HG02840 (cell line): Measurements from ENCODE around the gene ADARB1.

Experiments used
- ATAC-seq: cut with Tn5 transposase; IDR thresholded peaks from one replicate; pipeline ENCODE4 v1.9.1; 2021; ENCODE audit warnings: mild to moderate bottlenecking, moderate library complexity, moderate number of reproducible peaks; ENCODE audit not compliant: unreplicated experiment, low FRiP score

ADARB1 gene

GRCh38 chr21:45112371-45112770 lies 38.0 kb downstream of the ADARB1 start:
- no peak for ATAC-seq

DNA sequence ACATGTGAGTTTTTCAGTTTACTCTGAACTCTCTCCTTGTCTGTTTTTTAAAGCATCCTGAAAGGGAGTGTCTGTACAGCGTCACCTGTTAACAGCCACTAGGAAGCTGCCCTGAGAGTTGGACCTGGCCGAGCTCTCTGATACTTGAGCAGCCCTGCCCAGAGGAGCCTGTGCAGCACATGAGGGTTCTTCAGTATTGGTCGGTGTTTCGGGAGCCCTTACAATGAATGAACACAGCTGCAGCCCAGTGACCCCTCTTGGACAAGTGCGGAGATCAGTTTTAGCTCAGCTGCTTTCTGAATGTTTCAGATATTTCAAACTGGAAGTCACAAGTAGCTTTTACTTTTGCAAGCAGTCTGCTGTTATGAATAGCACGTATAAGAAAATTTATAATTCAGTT lies 39.2 kb downstream of the ADARB1 start:
- ATAC-seq, result no peak

- no peak for ATAC-seq
Measured at GRCh38 chr21:45114072-45114471, 39.7 kb downstream of the ADARB1 start.

- ATAC-seq, result no peak
Measured at GRCh38 chr21:45114475-45114874, 40.1 kb downstream of the ADARB1 start.

DNA sequence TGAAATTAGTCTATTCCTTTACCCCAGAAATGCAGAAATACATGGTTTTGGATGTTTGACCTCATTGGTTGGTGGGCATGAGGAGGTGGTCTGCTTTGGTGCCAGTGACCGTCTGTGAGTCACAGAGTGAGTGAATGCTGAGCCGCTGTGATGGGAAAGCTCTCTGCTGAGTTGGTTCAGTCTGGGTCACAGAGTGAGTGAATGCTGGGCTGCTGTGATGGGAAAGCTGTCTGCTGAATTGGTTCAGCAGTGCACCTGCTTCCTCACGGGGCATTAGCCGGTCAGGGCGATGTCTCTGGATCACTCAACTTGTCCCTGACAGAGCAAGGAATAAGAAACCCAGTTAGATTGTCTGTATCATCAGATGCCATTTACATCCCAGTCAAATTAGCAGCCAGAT lies 40.8 kb downstream of the ADARB1 start:
- no peak for ATAC-seq

GRCh38 chr21:45116066-45116465 lies 41.7 kb downstream of the ADARB1 start:
- ATAC-seq, result no peak

DNA sequence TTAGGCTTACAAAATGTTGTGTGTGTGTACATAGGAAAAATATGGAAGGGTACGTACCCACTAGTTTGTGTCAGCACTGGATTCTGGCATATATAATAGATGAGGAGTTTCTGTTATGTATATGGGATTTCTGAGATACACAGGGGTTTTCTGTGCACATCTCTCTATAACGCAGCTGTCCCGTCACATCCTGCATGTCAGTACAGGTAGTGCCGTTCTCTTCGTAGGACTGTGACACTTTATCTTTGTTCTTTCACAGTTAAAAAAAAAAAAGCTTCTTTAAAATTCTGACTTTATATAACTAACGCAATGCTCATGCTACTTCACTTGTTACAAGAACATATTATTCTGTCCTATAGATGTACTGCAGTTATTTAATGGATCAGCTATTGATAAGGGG lies 42.9 kb downstream of the ADARB1 start:
- no peak for ATAC-seq

DNA sequence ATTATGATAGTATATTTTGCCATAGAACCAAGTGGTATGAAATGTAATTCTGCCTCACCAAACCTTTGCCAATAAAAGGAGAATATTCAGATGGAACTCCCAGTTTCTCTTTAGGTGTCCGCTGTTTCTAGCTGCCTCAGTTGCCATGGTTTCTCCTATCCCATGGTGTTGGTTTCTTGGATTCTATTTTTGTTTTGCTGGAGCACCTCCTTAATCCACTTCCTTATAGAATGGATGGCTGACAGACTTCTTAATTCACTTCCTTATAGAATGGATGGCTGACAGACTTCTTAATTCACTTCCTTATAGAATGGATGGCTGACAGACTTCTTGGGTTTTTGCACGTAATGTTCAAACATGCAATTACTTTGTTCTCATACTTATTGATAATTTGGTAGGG lies 43.7 kb downstream of the ADARB1 start:
- no peak for ATAC-seq

DNA sequence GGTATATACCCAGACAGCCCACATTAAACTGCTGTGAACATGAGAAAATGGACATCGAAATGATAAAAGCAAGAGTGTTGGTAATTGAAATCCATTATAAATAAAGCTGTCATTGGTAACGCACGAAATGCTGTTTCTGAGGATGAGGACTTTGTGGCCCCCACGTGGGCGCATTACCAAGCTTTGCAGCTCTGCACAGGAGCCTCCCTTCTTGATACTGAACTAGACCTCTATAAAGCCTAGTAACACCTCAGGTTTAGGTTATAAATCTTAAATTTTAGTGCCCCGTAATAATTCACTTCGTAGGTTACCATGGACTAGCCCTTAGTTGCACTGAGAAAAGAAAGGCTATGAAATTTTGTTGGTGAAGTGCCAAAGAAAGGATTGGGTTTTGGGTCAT lies 45.4 kb downstream of the ADARB1 start:
- no peak for ATAC-seq

DNA sequence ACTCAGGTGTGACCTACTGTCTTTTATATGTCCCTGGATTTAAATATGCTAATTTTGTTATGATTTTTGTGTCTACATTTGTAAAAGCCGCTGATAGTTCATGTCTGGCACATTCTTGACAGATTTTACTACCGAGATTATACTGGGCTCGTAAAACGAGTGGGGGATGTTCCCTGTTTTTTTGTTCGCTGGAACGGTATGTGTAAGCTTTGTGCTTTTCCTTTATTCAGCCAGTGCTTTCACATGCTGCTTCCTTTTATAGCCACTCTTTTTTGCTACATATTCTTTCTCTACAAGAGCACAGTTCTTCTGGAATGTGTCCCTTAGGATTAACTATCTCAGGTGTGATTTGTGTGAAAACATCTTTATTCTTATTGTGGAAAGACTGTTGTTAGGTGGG lies 46.6 kb downstream of the ADARB1 start:
- ATAC-seq, result no peak

- no peak for ATAC-seq
Measured at GRCh38 chr21:45122030-45122429, 47.6 kb downstream of the ADARB1 start.

DNA sequence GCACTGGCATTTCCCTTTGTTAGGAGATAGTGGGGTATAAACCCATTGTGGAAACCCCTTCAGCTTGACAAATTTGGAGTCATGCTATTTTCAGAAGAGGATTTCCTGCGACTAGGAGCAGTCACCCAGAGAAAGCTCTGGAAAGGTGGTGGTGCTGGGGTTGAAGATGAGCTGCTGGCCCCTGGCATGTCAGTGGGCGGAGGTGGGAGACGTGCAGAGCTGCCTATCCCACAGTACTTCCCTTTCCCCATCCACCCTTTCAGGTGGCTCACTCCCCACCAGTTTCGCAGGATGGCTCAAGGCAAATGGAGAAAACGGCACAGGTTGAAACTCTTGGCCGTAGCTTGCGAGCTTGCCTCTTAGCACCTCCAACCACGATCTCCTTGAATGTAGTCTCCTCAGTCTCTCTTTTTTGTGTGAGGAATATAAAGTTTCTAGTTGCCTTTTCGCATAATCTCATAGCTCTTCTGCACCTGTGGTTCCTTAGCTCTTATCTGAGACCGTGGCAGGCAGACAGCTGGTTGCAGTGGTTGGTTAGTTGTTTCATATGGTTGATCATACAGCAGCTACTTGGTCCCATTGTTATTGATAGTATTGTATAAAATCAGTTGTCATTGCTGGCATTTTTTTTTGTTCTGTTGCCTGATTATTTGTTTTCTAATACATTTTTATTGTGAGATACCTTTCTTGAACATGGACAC lies 48.2 kb downstream of the ADARB1 start:
- no peak for ATAC-seq

DNA sequence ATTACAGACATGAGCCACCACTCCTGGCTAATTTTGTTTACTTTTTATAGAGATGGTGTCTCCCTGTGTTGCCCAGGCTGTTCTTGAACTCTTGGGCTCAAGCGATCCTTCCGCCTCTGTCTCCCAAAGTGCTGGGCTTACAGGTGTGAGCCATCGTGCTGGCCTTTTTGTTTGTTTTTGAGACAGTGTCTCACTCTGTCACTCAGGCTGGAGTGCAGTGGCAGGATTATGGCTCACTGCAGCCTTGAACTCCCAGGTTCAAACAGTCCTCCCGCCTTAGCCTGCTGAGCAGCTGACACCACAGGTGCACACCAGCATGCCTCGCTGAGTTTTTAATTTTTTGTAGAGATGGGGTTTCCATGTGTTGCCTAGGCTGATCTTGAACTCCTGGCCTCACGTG lies 49.1 kb downstream of the ADARB1 start:
- no peak for ATAC-seq

DNA sequence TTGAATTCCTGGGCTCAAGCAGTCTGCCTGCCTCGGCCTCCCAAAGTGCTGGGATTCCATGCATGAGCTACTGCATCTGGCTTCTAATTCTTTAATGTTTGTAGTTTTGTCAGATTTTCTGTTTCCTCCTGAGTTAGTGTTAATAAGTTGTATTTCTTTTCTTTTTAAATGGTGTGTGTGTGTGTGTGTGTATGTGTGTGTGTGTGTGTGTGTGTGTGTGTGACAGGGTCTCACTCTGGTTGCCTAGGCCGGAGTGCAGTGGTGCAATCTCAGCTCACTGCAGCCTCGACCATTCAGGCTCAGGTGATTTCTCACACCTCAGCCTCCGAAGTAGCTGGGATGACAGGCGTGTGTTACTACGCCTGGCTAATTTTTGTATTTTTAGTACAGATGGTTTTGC lies 50.2 kb downstream of the ADARB1 start:
- ATAC-seq, result no peak

DNA sequence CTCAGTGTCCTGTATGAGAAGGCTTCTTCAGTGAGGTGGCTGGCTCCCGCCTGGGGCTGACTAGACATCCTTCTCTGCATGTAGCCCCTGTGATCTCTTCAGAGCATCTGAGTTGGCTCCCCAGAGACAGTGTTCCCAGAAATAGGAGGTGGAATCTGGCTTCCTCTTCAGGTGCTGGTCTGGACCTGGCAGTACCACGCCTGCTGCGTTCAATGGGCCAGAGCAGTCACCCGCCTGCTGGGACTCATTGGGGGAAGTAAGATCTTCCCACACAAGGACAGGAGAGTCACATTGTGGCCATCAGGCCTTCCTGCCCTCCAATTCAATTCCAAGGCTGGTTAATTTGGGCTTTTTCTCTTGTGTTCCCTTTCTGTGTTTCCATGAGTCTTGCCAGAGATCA lies 51.0 kb downstream of the ADARB1 start:
- no peak for ATAC-seq

- ATAC-seq, result no peak
Measured at GRCh38 chr21:45126204-45126626, 51.8 kb downstream of the ADARB1 start.

- no peak for ATAC-seq
Measured at GRCh38 chr21:45126983-45127382, 52.6 kb downstream of the ADARB1 start.

DNA sequence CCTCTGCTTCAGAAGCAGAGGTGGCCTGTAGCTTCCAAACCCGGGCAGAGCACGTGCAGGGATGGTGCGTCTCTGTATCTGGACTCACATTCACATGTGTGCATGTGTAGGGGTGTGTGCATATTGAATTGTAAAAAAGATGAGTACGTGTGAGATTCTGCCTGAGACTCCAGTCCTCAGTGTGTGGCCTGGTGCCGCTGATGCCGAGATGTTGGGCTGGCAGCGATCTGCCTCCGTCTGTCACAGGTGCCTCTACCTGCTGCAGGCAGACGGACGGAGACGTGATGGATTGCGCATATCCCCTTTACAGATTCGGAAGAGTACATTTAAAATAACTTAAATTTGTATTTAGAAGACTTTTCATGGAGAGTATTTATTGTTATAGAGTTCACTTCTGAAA lies 53.6 kb downstream of the ADARB1 start:
- no peak for ATAC-seq

DNA sequence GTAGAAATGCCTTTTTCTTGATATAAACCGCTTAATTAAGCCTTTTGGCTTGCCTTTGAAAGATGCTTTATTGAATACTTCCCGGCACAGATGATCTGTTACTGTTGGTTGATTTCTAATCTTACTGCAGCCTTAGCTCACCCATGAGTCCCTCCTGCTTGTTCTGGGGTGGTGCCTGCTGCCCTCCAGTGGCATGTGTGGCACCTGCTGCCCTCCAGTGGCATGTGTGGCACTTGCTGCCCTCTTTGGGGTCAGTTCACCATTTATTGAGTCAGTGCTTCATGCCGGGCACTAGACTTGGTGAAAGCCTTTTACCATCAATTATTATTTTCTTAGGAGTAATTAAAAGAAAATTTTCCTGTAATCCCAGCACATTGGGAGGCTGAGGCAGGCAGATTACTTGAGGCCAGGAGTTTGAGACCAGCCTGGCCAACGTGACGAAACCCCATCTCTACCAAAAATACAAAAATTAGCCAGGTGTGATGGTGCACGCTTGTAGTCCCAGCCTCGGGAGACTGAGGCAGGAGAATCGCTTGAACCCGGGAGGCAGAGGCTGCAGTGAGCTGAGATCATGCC lies 54.3 kb downstream of the ADARB1 start:
- ATAC-seq, result no peak

- ATAC-seq, result no peak
Measured at GRCh38 chr21:45129189-45129923, 55.0 kb downstream of the ADARB1 start.

DNA sequence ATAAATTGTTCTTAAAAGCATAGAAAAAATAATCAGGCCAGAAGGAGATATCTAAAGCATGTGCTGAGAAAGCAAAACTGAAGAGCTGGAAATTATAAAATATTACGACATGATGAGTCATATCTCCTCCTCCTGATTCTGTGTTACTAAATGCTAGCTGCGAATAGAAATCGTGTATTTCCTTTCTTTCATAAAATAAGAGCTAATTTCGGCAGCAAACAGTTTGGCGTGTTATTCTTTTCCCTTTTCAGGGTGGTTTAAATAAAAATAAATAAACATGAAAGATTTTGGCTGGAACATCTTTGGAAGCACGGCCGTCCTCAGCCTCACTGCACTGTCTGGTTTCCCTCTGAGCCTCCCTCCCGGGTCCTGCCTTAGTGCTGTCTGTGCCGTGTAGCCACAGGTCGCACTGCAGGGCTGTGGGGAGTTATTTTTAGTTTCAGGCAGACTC lies 56.0 kb downstream of the ADARB1 start:
- no peak for ATAC-seq

DNA sequence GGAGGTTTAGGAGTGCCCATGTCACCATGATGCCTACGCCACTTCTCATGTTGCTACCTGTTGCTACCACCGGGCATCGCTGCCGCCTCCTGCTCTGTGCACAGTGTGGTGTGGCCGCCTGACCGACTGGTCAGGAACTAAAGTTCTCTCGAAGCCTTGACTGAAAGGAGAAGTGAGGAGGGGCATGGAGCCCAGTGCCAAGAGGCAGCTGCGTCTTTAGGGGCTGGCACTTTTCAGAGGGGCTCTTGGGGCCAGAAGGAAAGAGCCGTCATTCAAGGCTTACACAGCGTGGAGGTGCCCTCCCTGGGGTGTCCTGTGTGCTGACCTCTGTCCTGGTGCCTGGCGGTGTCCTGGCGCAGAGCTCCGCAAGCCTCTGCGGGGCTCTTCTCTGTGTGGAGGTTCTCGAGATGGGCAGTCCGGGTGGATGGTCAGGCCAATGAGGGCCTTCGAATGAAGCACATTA lies 57.2 kb downstream of the ADARB1 start:
- ATAC-seq, result no peak
